ENCODE results near the gene VEZF1. TPM values are rescaled to one million over a fixed set of nuclear protein-coding genes. Genes with fewer than 3 reads are reported as not detected.

VEZF1 gene
- total and polyA plus RNA-seq, 2 of the 8 experiments (the other 6 are each of a cell fraction or from before 2014, with no cell fraction given): 28.9 to 61.9 TPM

- Histone ChIP-seq H3K79me1 (ENCODE audit: low read depth, low read length) (peaks cover 5% of the 10 kb centered on the region; the same call in 1 of the 2 replicates), H4K91ac (replicated peaks; ENCODE audit: insufficient read length, low read length) (peak overlapping the region; percentile 51), H4K20me1 (replicated peaks in 1 of 2; ENCODE audit: control insufficient read depth in 1 of 2, insufficient read depth in 2 of 2, low read length in 2 of 2) (peaks cover 0 to 15% of the 10 kb centered on the region in 2 experiments), H3K4me2 (ENCODE audit: insufficient read depth in 1 of 2, low read depth in 2 of 2, low read length in 2 of 2) (peak overlapping the region; percentile 78 to 81), H2AFZ (ENCODE audit: low read length) (no peak overlapping the region), H2BK12ac (ENCODE audit: low read depth, low read length) (no peak overlapping the region), H3K56ac (replicated peaks; ENCODE audit: insufficient read length, low read depth, low read length) (peak overlapping the region; percentile 5), H3K79me2 (ENCODE audit: control insufficient read depth in 1 of 2, insufficient read depth in 2 of 2, low read length in 2 of 2) (peaks cover 6 to 50% of the 10 kb centered on the region in 2 experiments), H3K4me1 (replicated peaks in 1 of 4; ENCODE audit: control insufficient read depth in 3 of 4, insufficient read depth in 4 of 4, low read length in 3 of 4) (peaks cover 0 to 2% (median 0%) of the 10 kb centered on the region in 4 experiments; a peak in 3 of 7 replicates), H2BK5ac (ENCODE audit: low read depth, low read length) (no peak overlapping the region), H2BK120ac (replicated peaks; ENCODE audit: low read depth, low read length) (no peak overlapping the region), H3K14ac (ENCODE audit: insufficient read length) (no peak overlapping the region), H2AK5ac (ENCODE audit: low read depth, low read length) (no peak overlapping the region), H3K27me3 (replicated peaks in 1 of 4; ENCODE audit: control insufficient read depth in 3 of 4, extremely low read depth in 1 of 4, insufficient read depth in 3 of 4, low read length in 3 of 4) (no peaks in the 10 kb centered on the region), H3K4ac (replicated peaks; ENCODE audit: insufficient read length, low read depth, low read length) (no peak overlapping the region), H2BK20ac (ENCODE audit: low read length) (no peak overlapping the region), H3K9me3 (ENCODE audit: insufficient read depth in 2 of 2, low read depth in 1 of 2, low read length in 1 of 2) (no peaks in the 10 kb centered on the region), H3K23me2 (ENCODE audit: low read depth, low read length) (peaks cover 9% of the 10 kb centered on the region), H3K23ac (ENCODE audit: insufficient read length) (no peak overlapping the region), H3K36me3 (ENCODE audit: control insufficient read depth in 2 of 4, insufficient read depth in 4 of 4, low read length in 3 of 4) (peaks cover 0 to 10% (median 4%) of the 10 kb centered on the region in 4 experiments; a peak in 3 of 8 replicates), H3K18ac (ENCODE audit: extremely low read depth, low read length) (peak overlapping the region; percentile 75; the same call in 1 of the 2 replicates), H4K5ac (ENCODE audit: insufficient read length, low read depth, low read length) (peak overlapping the region; percentile 47), H2BK15ac (ENCODE audit: low read length) (no peak overlapping the region), H4K8ac (ENCODE audit: extremely low read depth, insufficient read depth, low read length) (no peak overlapping the region), H3K27ac (ENCODE audit: low read depth, low read length) (peak overlapping the region; percentile 70; the same call in 1 of the 2 replicates), H3K9ac (replicated peaks in 1 of 4; ENCODE audit: extremely low read depth in 1 of 4, low read depth in 3 of 4, low read length in 3 of 4) (peak overlapping the region; percentile 76 to 89 (median 82)), H3K4me3 (ENCODE audit: extremely low read depth in 1 of 4, insufficient read depth in 2 of 4, low read depth in 3 of 4, low read length in 4 of 4) (peak overlapping the region; percentile 73 to 95 (median 80))
- WGBS, 2 experiments (ENCODE audit: extremely low coverage in 1 of 2, insufficient coverage in 1 of 2, insufficient read length in 1 of 2, insufficient replicate concordance in 2 of 2, low coverage in 1 of 2, low lambda C conversion rate in 2 of 2, missing lambda C conversion rate in 1 of 2): 2% methylated on average over 31 of the region's 38 CpGs; no CpG with 5 or more reads in 1 of the 2 experiments
- ChIA-PET POLR2A (ENCODE audit: partially characterized antibody) (interaction anchor here (1.0 to 28.0 kb wide), 12 partner anchors 7 to 183 kb away, joined by 3 to 672 read pairs (median 6); partner anchors contain the start of genes CUEDC1, MRPS23 and SRSF1), CTCF (ENCODE audit: partially characterized antibody) (interaction anchor here (1.1 to 3.6 kb wide), 14 partner anchors 8 to 154 kb away, joined by 3 to 35 read pairs (median 5); partner anchors contain the start of gene CUEDC1)
- no peak for FAIRE-seq
- no peak for DNase-seq (ENCODE audit: low read depth in 1 of 2, low spot score in 2 of 2)
- TF ChIP-seq JUND (IDR thresholded peaks at IDR 0.05; ENCODE audit: low read length): peak; percentile 86
- TF ChIP-seq JUN (IDR thresholded peaks at IDR 0.05; ENCODE audit: low read depth, low read length): no peak
- TF ChIP-seq SIN3A (conservative IDR thresholded peaks at IDR 0.05 in 1 of 2, IDR thresholded peaks at IDR 0.05 in 1 of 2; ENCODE audit: low read depth in 1 of 2, low read length in 2 of 2): peak in 1 of 2 experiments; percentile 49; a peak in 2 of 4 replicates
- peak; percentile 41 for TF ChIP-seq ASH2L (IDR thresholded peaks at IDR 0.05; ENCODE audit: low read length)
- 0 out of 4 replicates have a peak, but pooled peaks of 1 of the 2 experiments have one; percentile 2 for TF ChIP-seq RAD21 (IDR thresholded peaks at IDR 0.05 in 1 of 2, conservative IDR thresholded peaks at IDR 0.05 in 1 of 2; ENCODE audit: low read depth in 2 of 2, low read length in 2 of 2)
- TF ChIP-seq MAX (IDR thresholded peaks at IDR 0.05): 0 out of 2 replicates have a peak, but pooled peaks have one; percentile 18
- TF ChIP-seq EGR1 (IDR thresholded peaks at IDR 0.05; ENCODE audit: borderline replicate concordance, low read depth, low read length): no peak
- TF ChIP-seq GTF2F1 (IDR thresholded peaks at IDR 0.05; ENCODE audit: borderline replicate concordance, low read depth, low read length): no peak
- TF ChIP-seq ZNF274 (IDR thresholded peaks at IDR 0.05; ENCODE audit: borderline replicate concordance, extremely low read depth, low read length): no peak
- no peak for TF ChIP-seq CTBP2 (IDR thresholded peaks at IDR 0.05; ENCODE audit: borderline replicate concordance, insufficient read depth, insufficient read length, low read length)
These were observed 1.0 kb downstream of the VEZF1 start for GRCh38 chr17:57986841-57987580.

All from H1 (cell line).